B cell (primary cell): ENCODE data around the gene PRPS1. TPM values are rescaled to one million over a fixed set of nuclear protein-coding genes. Genes with fewer than 3 reads are reported as not detected.
A peak's percentile ranks its signal among the peaks of the same experiment; 100 is the strongest.

Source experiments
- ATAC-seq: fragments of 200-7000 bp; cut with Tn5 transposase; one replicate; pipeline ENCODE4 v1.10.0; 2021; ENCODE audit warnings: low read depth, mild to moderate bottlenecking, moderate number of reproducible peaks, moderate library complexity
- CTCF ChIA-PET: fragments of 350-600 bp; sonication (Branson Sonifier 250); formaldehyde crosslinking; loops from one replicate; lab custom pipeline; 2021; ENCODE audit warnings: antibody characterized with exemption, inconsistent platforms; lab: Charles Lee
- POLR2A ChIA-PET: fragments of 350-600 bp; sonication (Branson Sonifier 250); formaldehyde crosslinking; loops from one replicate; lab custom pipeline; 2021; ENCODE audit warnings: antibody characterized with exemption; lab: Charles Lee
- DNase-seq: peaks from one replicate; pipeline ENCODE4 v3.0.0; 2013
- H2AFZ ChIP-seq: 2 replicates; pipeline ENCODE4 v1.6.1; 2012; ENCODE audit warnings: mild to moderate bottlenecking, low read depth, low read length; ENCODE audit not compliant: insufficient read depth, poor library complexity, severe bottlenecking
- H3K27ac ChIP-seq, 2 donors: 1 replicate in 1 of 2; 2 replicates in 1 of 2; pipeline ENCODE4 v1.5.1; 2012 to 2013; ENCODE audit warnings: low read length in 2 of 2, mild to moderate bottlenecking in 2 of 2, moderate library complexity in 1 of 2
- H3K27me3 ChIP-seq, 4 experiments: fragments of 200-600 bp in 1 of 4; sonication (generic) in 1 of 4; replicated peaks in 1 of 4; 1 replicate in 2 of 4; 2 replicates in 2 of 4; pipeline versions ENCODE4 v1.6.1 to v1.7.0; 2013 to 2016; ENCODE audit warnings: low read length in 3 of 4, mild to moderate bottlenecking in 2 of 4, mixed read lengths in 1 of 4, moderate library complexity in 1 of 4; ENCODE audit not compliant: insufficient read depth in 4 of 4, control insufficient read depth in 3 of 4; ENCODE audit errors: control extremely low read depth in 1 of 4
- H3K36me3 ChIP-seq, 2 experiments: replicated peaks in 1 of 2; 1 replicate in 1 of 2; 2 replicates in 1 of 2; pipeline versions ENCODE4 v1.6.1 to v1.7.1; 2013; ENCODE audit warnings: low read length in 1 of 2; ENCODE audit not compliant: insufficient read depth in 2 of 2, control insufficient read depth in 1 of 2; ENCODE audit errors: control extremely low read depth in 1 of 2, extremely low read depth in 1 of 2
- H3K4me1 ChIP-seq, 2 donors: fragments of 200-600 bp in 1 of 2; sonication (generic) in 1 of 2; 1 replicate in 1 of 2; 2 replicates in 1 of 2; pipeline versions ENCODE4 v1.5.1 to v1.6.1; 2013 to 2017; ENCODE audit warnings: low read length in 2 of 2; ENCODE audit not compliant: control insufficient read depth in 2 of 2, insufficient read depth in 2 of 2
- H3K4me2 ChIP-seq: replicated peaks from 2 replicates; pipeline ENCODE3; 2012; ENCODE audit warnings: mild to moderate bottlenecking, low read depth, low read length; ENCODE audit not compliant: poor library complexity, severe bottlenecking
- H3K4me3 ChIP-seq, 5 experiments: fragments of 200-600 bp in 1 of 5; sonication (generic) in 1 of 5; 1 replicate in 3 of 5; 2 replicates in 2 of 5; pipeline versions ENCODE4 v1.5.1 to v1.7.0; 2011 to 2016; ENCODE audit warnings: low read length in 4 of 5, mild to moderate bottlenecking in 4 of 5, low read depth in 2 of 5, control low read depth in 1 of 5, moderate library complexity in 1 of 5; ENCODE audit not compliant: insufficient read depth in 1 of 5; ENCODE audit errors: control extremely low read depth in 1 of 5, extremely low read depth in 1 of 5
- H3K79me2 ChIP-seq: fragments of 200-600 bp; sonication (generic); one replicate; pipeline ENCODE4 v1.6.0; 2016; ENCODE audit warnings: low read length; ENCODE audit not compliant: control insufficient read depth, insufficient read depth
- H3K9ac ChIP-seq: fragments of 200-600 bp; sonication (generic); 2 replicates; pipeline ENCODE4 v1.6.1; 2017; ENCODE audit warnings: mild to moderate bottlenecking, low read length, moderate library complexity
- H3K9me3 ChIP-seq, 3 donors: one replicate each; pipeline versions ENCODE4 v1.6.1 to v1.7.1; 2013; ENCODE audit warnings: low read length in 2 of 3; ENCODE audit not compliant: control insufficient read depth in 2 of 3, insufficient read depth in 1 of 3; ENCODE audit errors: control extremely low read depth in 1 of 3
- H4K20me1 ChIP-seq: 2 replicates; pipeline ENCODE4 v1.6.0; 2012; ENCODE audit warnings: mild to moderate bottlenecking, low read length; ENCODE audit not compliant: insufficient read depth, control insufficient read depth, poor library complexity, severe bottlenecking
- H3K27ac Mint-ChIP-seq: one replicate; pipeline ENCODE4 v1.8.0; 2021; ENCODE audit warnings: mixed read lengths
- H3K27me3 Mint-ChIP-seq: one replicate; pipeline ENCODE4 v1.8.0; 2021; ENCODE audit warnings: mixed read lengths
- H3K4me1 Mint-ChIP-seq: one replicate; pipeline ENCODE4 v1.8.0; 2021; ENCODE audit warnings: mixed read lengths
- H3K4me3 Mint-ChIP-seq: one replicate; pipeline ENCODE4 v1.8.0; 2021; ENCODE audit warnings: mixed read lengths
- H3K9me3 Mint-ChIP-seq: one replicate; pipeline ENCODE4 v1.8.0; 2022; ENCODE audit warnings: mixed read lengths; ENCODE audit not compliant: insufficient read depth
- EZH2 ChIP-seq: IDR thresholded peaks from 2 replicates; pipeline ENCODE4 v1.6.1; 2012; ENCODE audit warnings: borderline replicate concordance, low read depth, mild to moderate bottlenecking, moderate library complexity, low read length; ENCODE audit not compliant: insufficient read depth, poor library complexity, severe bottlenecking
- WGBS: methylation state at CpG from one replicate; pipeline ENCODE4 v1.1.5; 2013; ENCODE audit warnings: missing lambda C conversion rate; ENCODE audit not compliant: insufficient coverage; 5-methylcytosine and 5-hydroxymethylcytosine counted together
- intact Hi-C: fragments of 100-400 bp; cut with micrococcal nuclease; formaldehyde crosslinking; loops from one replicate; pipeline ENCODE4 v1.10.0; 2022
- polyA plus RNA-seq: library from polyadenylated mRNA; depleted of rRNA; stranded (reverse); fragments of >200 nt; gene quantifications from 2 replicates; pipeline ENCODE4 v1.2.3, GENCODE V29; 2012
- total RNA-seq, 2 donors: library from RNA; stranded (reverse); fragments of 120-200 nt in 1 of 2; gene quantifications; 1 replicate in 1 of 2; 2 replicates in 1 of 2; pipeline versions ENCODE4 v1.2.3 to v1.2.4, GENCODE V29; 2013 to 2022
- TF ChIP-seq, protein P1 (sequence below): fragments of 200-600 bp; IDR thresholded peaks from one replicate; pipeline ENCODE4 v1.8.0; 2022; ENCODE audit warnings: antibody characterized with exemption, mild to moderate bottlenecking

PRPS1 gene
- total and polyA plus RNA-seq, 2 donors (not counting 1 experiment from before 2014, with no cell fraction given) = 42.2 to 52.1 TPM

DNA sequence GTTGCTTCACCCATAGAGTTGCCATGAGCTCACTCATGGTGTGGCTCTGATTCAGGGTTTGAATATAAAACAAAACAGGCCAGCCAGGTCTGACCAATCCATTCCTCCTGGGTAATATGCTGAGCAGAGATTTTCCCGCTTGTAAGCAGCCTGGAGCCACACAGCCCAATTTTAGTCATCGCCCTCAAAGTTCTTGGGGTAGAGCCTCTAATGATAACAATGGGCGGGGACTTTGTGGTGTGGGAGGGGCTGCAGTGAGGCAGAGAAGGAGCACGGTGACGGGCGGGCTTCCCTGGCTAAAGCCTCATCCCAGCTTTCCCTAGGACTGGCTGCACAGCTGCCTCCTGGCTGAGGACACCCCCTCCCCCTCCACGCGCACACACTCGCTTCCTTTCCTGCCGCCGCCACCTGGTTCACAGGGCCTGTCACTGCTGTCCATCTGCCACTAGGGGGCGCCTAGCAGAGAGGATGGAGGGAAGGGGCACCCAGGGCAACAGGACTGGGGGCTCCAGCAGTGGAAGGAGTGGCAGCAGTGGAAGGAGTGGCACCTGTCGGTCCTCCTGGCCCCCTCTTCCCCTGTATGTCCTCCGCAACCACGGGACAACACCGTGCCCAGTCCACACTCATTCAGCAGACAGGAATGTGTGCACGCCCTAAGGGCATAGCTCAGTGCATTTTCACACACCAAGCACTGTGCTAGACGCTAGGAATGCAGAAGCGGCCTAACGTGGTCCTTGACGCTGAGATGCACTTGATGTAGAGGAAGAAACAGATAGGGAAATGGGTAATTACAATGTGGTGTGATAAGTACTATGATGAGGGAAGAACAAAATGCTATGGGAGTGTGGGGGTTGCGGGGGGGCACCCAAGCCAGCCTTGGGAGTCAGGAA is 26.8 kb downstream of the PRPS1 start:
- H3K4me3 Mint-ChIP-seq = no peak overlapping the region
- Histone ChIP-seq H3K27me3 (no peaks in the 10 kb centered on the region), H3K4me2 (peak overlapping the region; percentile 40), H3K36me3 (peaks cover 0 to 5% of the 10 kb centered on the region in 2 experiments), H3K4me3 (no peak overlapping the region), H3K9me3 (no peaks in the 10 kb centered on the region), H4K20me1 (no peaks in the 10 kb centered on the region), H3K4me1 (peaks cover 7% of the 10 kb centered on the region in 2 donors), H3K79me2 (no peaks in the 10 kb centered on the region), H3K9ac (no peak overlapping the region), H3K27ac (no peak overlapping the region), H2AFZ (no peak overlapping the region)
- DNase-seq (peak; percentile 74), ATAC-seq (peak; percentile 85)
- no peaks in the 10 kb centered on the region for H3K27me3 Mint-ChIP-seq
- 42% methylated on average over 7 of the region's 22 CpGs for WGBS
- CTCF ChIA-PET = interaction anchor here (0.7 to 11.5 kb wide), 15 partner anchors 9 to 125 kb away, joined by 3 to 246 read pairs (median 4); partner anchors contain the start of genes NCBP2L, PRPS1 and TSC22D3
- peaks cover 9% of the 10 kb centered on the region for H3K4me1 Mint-ChIP-seq
- intact Hi-C loops = loop anchor here (1.0 to 10.0 kb wide), 6 partner anchors 18 to 760 kb away; partner anchors contain the start of genes NCBP2L and PRPS1
- TF ChIP-seq, protein P1, sequence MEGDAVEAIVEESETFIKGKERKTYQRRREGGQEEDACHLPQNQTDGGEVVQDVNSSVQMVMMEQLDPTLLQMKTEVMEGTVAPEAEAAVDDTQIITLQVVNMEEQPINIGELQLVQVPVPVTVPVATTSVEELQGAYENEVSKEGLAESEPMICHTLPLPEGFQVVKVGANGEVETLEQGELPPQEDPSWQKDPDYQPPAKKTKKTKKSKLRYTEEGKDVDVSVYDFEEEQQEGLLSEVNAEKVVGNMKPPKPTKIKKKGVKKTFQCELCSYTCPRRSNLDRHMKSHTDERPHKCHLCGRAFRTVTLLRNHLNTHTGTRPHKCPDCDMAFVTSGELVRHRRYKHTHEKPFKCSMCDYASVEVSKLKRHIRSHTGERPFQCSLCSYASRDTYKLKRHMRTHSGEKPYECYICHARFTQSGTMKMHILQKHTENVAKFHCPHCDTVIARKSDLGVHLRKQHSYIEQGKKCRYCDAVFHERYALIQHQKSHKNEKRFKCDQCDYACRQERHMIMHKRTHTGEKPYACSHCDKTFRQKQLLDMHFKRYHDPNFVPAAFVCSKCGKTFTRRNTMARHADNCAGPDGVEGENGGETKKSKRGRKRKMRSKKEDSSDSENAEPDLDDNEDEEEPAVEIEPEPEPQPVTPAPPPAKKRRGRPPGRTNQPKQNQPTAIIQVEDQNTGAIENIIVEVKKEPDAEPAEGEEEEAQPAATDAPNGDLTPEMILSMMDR = peak; percentile 78
- TF ChIP-seq EZH2 = no peak
- H3K27ac Mint-ChIP-seq = peak overlapping the region; percentile 26
- no peaks in the 10 kb centered on the region for H3K9me3 Mint-ChIP-seq
- POLR2A ChIA-PET = no interaction called here

DNA sequence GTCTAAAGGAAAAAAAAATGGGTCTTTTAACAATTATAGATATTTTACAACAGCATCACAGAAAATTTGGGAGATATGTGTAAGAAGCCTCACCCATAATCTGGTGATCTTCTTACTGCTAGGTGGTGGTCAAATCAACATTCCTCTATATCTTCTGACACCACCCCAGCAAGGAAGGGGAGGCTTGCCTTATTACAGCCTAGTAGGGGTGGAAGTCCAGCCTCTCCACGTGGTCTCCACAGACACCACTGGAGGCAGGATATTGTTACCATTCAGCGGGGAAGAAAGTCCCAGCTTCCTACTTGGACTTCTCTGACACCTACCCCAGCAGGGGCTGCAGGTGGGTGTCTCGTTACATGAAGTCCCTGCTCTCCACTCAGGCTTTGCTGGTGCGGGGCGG is 28.7 kb downstream of the PRPS1 start:
- POLR2A ChIA-PET = no interaction called here
- Mint-ChIP-seq H3K4me3 (no peak overlapping the region), H3K27ac (no peak overlapping the region), H3K9me3 (no peaks in the 10 kb centered on the region), H3K27me3 (no peaks in the 10 kb centered on the region), H3K4me1 (peaks cover 9% of the 10 kb centered on the region)
- H4K20me1 ChIP-seq = no peaks in the 10 kb centered on the region
- TF ChIP-seq, protein P1 = no peak
- no peak for TF ChIP-seq EZH2
- H3K79me2 ChIP-seq = no peaks in the 10 kb centered on the region
- H3K9me3 ChIP-seq = no peaks in the 10 kb centered on the region
- H3K4me2 ChIP-seq = no peak overlapping the region
- ATAC-seq (no peak), DNase-seq (no peak)
- H3K36me3 ChIP-seq = no peaks in the 10 kb centered on the region
- no peak overlapping the region for H3K9ac ChIP-seq
- intact Hi-C loops = loop anchor here (5.0 to 10.0 kb wide), 3 partner anchors 60 to 762 kb away; no protein-coding TSS in a partner anchor
- H3K4me1 ChIP-seq = peaks cover 7% of the 10 kb centered on the region in 2 donors
- no peak overlapping the region for H2AFZ ChIP-seq
- CTCF ChIA-PET = interaction anchor here (0.7 to 11.5 kb wide), 8 partner anchors 12 to 414 kb away, joined by 3 to 246 read pairs (median 4); partner anchors contain the start of genes NCBP2L and TSC22D3
- no peak overlapping the region for H3K27ac ChIP-seq
- no CpG with 5 or more reads among the region's 5 CpGs for WGBS
- H3K27me3 ChIP-seq = no peaks in the 10 kb centered on the region
- no peak overlapping the region for H3K4me3 ChIP-seq
